MM.1S (cell line): ENCODE data around the gene KLF8.

Experiments used
- DNase-seq: peaks from one replicate; pipeline ENCODE4 v3.0.0-alpha.2; 2015
- H2AFZ ChIP-seq: fragments of 300-600 bp; sonication (generic); 2 replicates; pipeline ENCODE4 v1.6.0; 2016; ENCODE audit warnings: antibody characterized with exemption, low read length
- H3F3A ChIP-seq: fragments of 300-600 bp; sonication (generic); 2 replicates; pipeline ENCODE4 v1.6.1; 2016; ENCODE audit warnings: mild to moderate bottlenecking, antibody characterized with exemption, low read length, moderate library complexity, mixed read lengths; ENCODE audit not compliant: insufficient read depth
- H3K27ac ChIP-seq: fragments of 300-600 bp; sonication (generic); 2 replicates; pipeline ENCODE4 v1.5.1; 2016; ENCODE audit warnings: mild to moderate bottlenecking, low read length
- H3K27me3 ChIP-seq: fragments of 300-600 bp; sonication (generic); replicated peaks from 2 replicates; pipeline ENCODE4 v1.6.0; 2016; ENCODE audit warnings: low read length; ENCODE audit not compliant: insufficient read depth
- H3K36me3 ChIP-seq: fragments of 300-600 bp; sonication (generic); replicated peaks from 2 replicates; pipeline ENCODE4 v1.6.1; 2016; ENCODE audit warnings: mild to moderate bottlenecking, low read length, mixed read lengths; ENCODE audit not compliant: insufficient read depth
- H3K4me1 ChIP-seq: fragments of 300-600 bp; sonication (generic); 2 replicates; pipeline ENCODE4 v1.6.1; 2016; ENCODE audit warnings: low read length, mixed read lengths
- H3K4me2 ChIP-seq: fragments of 300-600 bp; sonication (generic); 2 replicates; pipeline ENCODE4 v1.6.0; 2016; ENCODE audit warnings: low read depth, low read length
- H3K4me3 ChIP-seq: fragments of 300-600 bp; sonication (generic); 2 replicates; pipeline ENCODE4 v1.5.1; 2016; ENCODE audit warnings: low read length, mixed read lengths
- H3K79me2 ChIP-seq: fragments of 300-600 bp; sonication (generic); 2 replicates; pipeline ENCODE4 v1.6.1; 2016; ENCODE audit warnings: mixed run types, low read length, mixed read lengths
- H3K9ac ChIP-seq: fragments of 300-600 bp; sonication (generic); 2 replicates; pipeline ENCODE4 v1.6.1; 2016; ENCODE audit warnings: low read length, mixed read lengths
- H3K9me2 ChIP-seq: fragments of 300-600 bp; sonication (generic); replicated peaks from 2 replicates; pipeline ENCODE4 v1.6.1; 2016; ENCODE audit warnings: mild to moderate bottlenecking, low read length, mixed read lengths; ENCODE audit not compliant: insufficient read depth
- H3K9me3 ChIP-seq: fragments of 300-600 bp; sonication (generic); replicated peaks from 2 replicates; pipeline ENCODE4 v1.6.1; 2016; ENCODE audit warnings: mild to moderate bottlenecking, low read length, mixed read lengths; ENCODE audit not compliant: insufficient read depth
- H4K20me1 ChIP-seq: fragments of 300-600 bp; sonication (generic); 2 replicates; pipeline ENCODE4 v1.6.1; 2016; ENCODE audit warnings: mild to moderate bottlenecking, low read length, moderate library complexity, mixed read lengths; ENCODE audit not compliant: insufficient read depth
- EZH2 ChIP-seq: fragments of 300-600 bp; sonication (generic); optimal IDR thresholded peaks from 2 replicates; pipeline ENCODE3; 2017; ENCODE audit warnings: low read depth, mild to moderate bottlenecking, antibody characterized with exemption, low read length, mixed read lengths
- EZH2phosphoT487 ChIP-seq: fragments of 300-600 bp; sonication (generic); IDR thresholded peaks from 2 replicates; pipeline ENCODE4 v1.6.1; 2018; ENCODE audit warnings: antibody characterized with exemption, low read length
- TF ChIP-seq, protein P1 (sequence below): fragments of 300-600 bp; sonication (generic); IDR thresholded peaks from 2 replicates; pipeline ENCODE4 v1.5.1; 2016; ENCODE audit warnings: antibody characterized with exemption, low read length, mixed read lengths

KLF8 gene

GRCh38 chrX:56289449-56289848 is 57.3 kb downstream of the KLF8 start:
- H3K4me2 ChIP-seq, result no peak overlapping the region
- no peaks in the 10 kb centered on the region for H3K4me1 ChIP-seq
- H4K20me1 ChIP-seq, result no peaks in the 10 kb centered on the region
- no peaks in the 10 kb centered on the region for H3K9me2 ChIP-seq
- H3K36me3 ChIP-seq, result no peaks in the 10 kb centered on the region
- H3F3A ChIP-seq, result no peaks in the 10 kb centered on the region
- TF ChIP-seq EZH2 (no peak), EZH2phosphoT487 (no peak)
- TF ChIP-seq, protein P1, sequence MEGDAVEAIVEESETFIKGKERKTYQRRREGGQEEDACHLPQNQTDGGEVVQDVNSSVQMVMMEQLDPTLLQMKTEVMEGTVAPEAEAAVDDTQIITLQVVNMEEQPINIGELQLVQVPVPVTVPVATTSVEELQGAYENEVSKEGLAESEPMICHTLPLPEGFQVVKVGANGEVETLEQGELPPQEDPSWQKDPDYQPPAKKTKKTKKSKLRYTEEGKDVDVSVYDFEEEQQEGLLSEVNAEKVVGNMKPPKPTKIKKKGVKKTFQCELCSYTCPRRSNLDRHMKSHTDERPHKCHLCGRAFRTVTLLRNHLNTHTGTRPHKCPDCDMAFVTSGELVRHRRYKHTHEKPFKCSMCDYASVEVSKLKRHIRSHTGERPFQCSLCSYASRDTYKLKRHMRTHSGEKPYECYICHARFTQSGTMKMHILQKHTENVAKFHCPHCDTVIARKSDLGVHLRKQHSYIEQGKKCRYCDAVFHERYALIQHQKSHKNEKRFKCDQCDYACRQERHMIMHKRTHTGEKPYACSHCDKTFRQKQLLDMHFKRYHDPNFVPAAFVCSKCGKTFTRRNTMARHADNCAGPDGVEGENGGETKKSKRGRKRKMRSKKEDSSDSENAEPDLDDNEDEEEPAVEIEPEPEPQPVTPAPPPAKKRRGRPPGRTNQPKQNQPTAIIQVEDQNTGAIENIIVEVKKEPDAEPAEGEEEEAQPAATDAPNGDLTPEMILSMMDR, result no peak
- DNase-seq, result no peak
- no peaks in the 10 kb centered on the region for H3K27me3 ChIP-seq
- H3K79me2 ChIP-seq, result no peaks in the 10 kb centered on the region
- no peaks in the 10 kb centered on the region for H3K9me3 ChIP-seq
- H3K27ac ChIP-seq, result no peak overlapping the region
- H2AFZ ChIP-seq, result no peak overlapping the region
- no peak overlapping the region for H3K4me3 ChIP-seq
- no peak overlapping the region for H3K9ac ChIP-seq

DNA sequence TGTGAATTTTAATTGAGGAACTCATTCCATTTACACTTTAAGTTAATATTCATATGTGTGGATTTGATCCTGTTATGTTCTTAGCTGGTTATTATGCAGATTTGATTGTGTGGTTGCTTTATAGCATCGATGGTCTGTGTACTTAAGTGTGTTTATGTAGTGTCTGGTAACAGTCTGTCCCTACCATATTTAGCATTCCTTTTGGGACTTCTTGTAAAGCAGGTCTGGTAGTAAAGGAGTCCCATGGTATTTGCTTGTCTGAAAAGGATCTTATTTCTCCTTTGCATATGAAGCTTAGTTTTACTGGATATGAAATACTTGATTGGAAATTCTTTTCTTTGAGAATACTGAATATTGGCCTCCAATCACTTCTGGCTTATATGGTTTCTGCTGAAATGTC is 76.6 kb downstream of the KLF8 start:
- H3K79me2 ChIP-seq, result no peaks in the 10 kb centered on the region
- DNase-seq, result no peak

GRCh38 chrX:56309881-56310280 is 77.7 kb downstream of the KLF8 start:
- TF ChIP-seq, protein P1, result no peak
- no peak for TF ChIP-seq EZH2
- no peak for TF ChIP-seq EZH2phosphoT487
- no peak for DNase-seq

More for the DNA sequence above, 76.6 kb downstream of the KLF8 start:
- Histone ChIP-seq H3K9me3 (no peaks in the 10 kb centered on the region), H3K9me2 (no peaks in the 10 kb centered on the region), H3K4me1 (no peaks in the 10 kb centered on the region), H3K27me3 (no peaks in the 10 kb centered on the region), H3K4me3 (no peak overlapping the region), H3K27ac (no peak overlapping the region), H3K9ac (no peak overlapping the region), H3K4me2 (no peak overlapping the region), H3K36me3 (no peaks in the 10 kb centered on the region), H4K20me1 (no peaks in the 10 kb centered on the region), H3F3A (no peaks in the 10 kb centered on the region), H2AFZ (no peak overlapping the region)
- no peak for TF ChIP-seq EZH2
- TF ChIP-seq, protein P1, result no peak
- TF ChIP-seq EZH2phosphoT487, result no peak

More at GRCh38 chrX:56309881-56310280, 77.7 kb downstream of the KLF8 start:
- no peaks in the 10 kb centered on the region for H3K9me2 ChIP-seq
- no peak overlapping the region for H3K9ac ChIP-seq
- no peaks in the 10 kb centered on the region for H3K9me3 ChIP-seq
- H2AFZ ChIP-seq, result no peak overlapping the region
- no peaks in the 10 kb centered on the region for H4K20me1 ChIP-seq
- no peaks in the 10 kb centered on the region for H3K79me2 ChIP-seq
- H3K27me3 ChIP-seq, result no peaks in the 10 kb centered on the region
- no peaks in the 10 kb centered on the region for H3K4me1 ChIP-seq
- H3F3A ChIP-seq, result no peaks in the 10 kb centered on the region
- no peak overlapping the region for H3K4me2 ChIP-seq
- H3K4me3 ChIP-seq, result no peak overlapping the region
- no peaks in the 10 kb centered on the region for H3K36me3 ChIP-seq
- H3K27ac ChIP-seq, result no peak overlapping the region
